CD14-positive monocyte (primary cell): ENCODE results near the gene MCMBP. TPM values are rescaled to one million over a fixed set of nuclear protein-coding genes. Genes with fewer than 3 reads are reported as not detected.
"Not testable (repeated sequence)": the region's sequence is repeated elsewhere in the genome, so short reads cannot be mapped to it uniquely, and the experiment has no call there.

Source experiments
- DNase-seq, 3 donors: peaks; one replicate each; pipeline ENCODE4 v3.0.0-alpha.2; 2011 to 2022
- H2AFZ ChIP-seq: 2 replicates; pipeline ENCODE4 v1.6.0; 2012; ENCODE audit warnings: mild to moderate bottlenecking, low read depth, low read length, inconsistent platforms; ENCODE audit not compliant: insufficient read depth, poor library complexity, severe bottlenecking
- H3K27ac ChIP-seq, 2 donors: 1 replicate in 1 of 2; 2 replicates in 1 of 2; pipeline ENCODE4 v1.5.1; 2012 to 2013; ENCODE audit warnings: low read length in 2 of 2, control low read depth in 1 of 2, inconsistent platforms in 1 of 2, low read depth in 1 of 2, mild to moderate bottlenecking in 1 of 2
- H3K27me3 ChIP-seq, 2 donors: one replicate each; pipeline versions ENCODE4 v1.6.0 to v1.6.1; 2011 to 2013; ENCODE audit warnings: low read length in 2 of 2; ENCODE audit not compliant: control insufficient read depth in 2 of 2, insufficient read depth in 2 of 2
- H3K36me3 ChIP-seq, 2 donors: replicated peaks in 1 of 2; 1 replicate in 1 of 2; 2 replicates in 1 of 2; pipeline versions ENCODE4 v1.5.1 to v1.6.1; 2012 to 2013; ENCODE audit warnings: low read length in 2 of 2, control low read depth in 1 of 2, inconsistent platforms in 1 of 2, mild to moderate bottlenecking in 1 of 2; ENCODE audit not compliant: insufficient read depth in 2 of 2, control insufficient read depth in 1 of 2
- H3K4me1 ChIP-seq, 2 donors: 1 replicate in 1 of 2; 2 replicates in 1 of 2; pipeline versions ENCODE4 v1.5.1 to v1.6.1; 2012 to 2013; ENCODE audit warnings: low read length in 2 of 2, control low read depth in 1 of 2, inconsistent platforms in 1 of 2, mild to moderate bottlenecking in 1 of 2, moderate library complexity in 1 of 2; ENCODE audit not compliant: insufficient read depth in 2 of 2, control insufficient read depth in 1 of 2
- H3K4me2 ChIP-seq: replicated peaks from 2 replicates; pipeline ENCODE3; 2012; ENCODE audit warnings: low read length, moderate library complexity, mild to moderate bottlenecking; ENCODE audit not compliant: poor library complexity, severe bottlenecking; ENCODE audit errors: extremely low read depth
- H3K4me3 ChIP-seq, 3 experiments: fragments of 200-600 bp in 1 of 3; sonication (generic) in 1 of 3; replicated peaks in 1 of 3; 1 replicate in 2 of 3; 2 replicates in 1 of 3; pipeline ENCODE4 v1.5.1; 2011 to 2013; ENCODE audit warnings: low read length in 3 of 3, mild to moderate bottlenecking in 3 of 3, control low read depth in 2 of 3, low read depth in 2 of 3, inconsistent platforms in 1 of 3, moderate library complexity in 1 of 3
- H3K79me2 ChIP-seq: 2 replicates; pipeline ENCODE4 v1.6.0; 2012; ENCODE audit warnings: mild to moderate bottlenecking, control low read depth, inconsistent platforms, low read length, moderate library complexity; ENCODE audit not compliant: insufficient read depth
- H3K9ac ChIP-seq: 2 replicates; pipeline ENCODE4 v1.6.0; 2017; ENCODE audit warnings: low read length, mild to moderate bottlenecking; ENCODE audit not compliant: insufficient read depth, poor library complexity, severe bottlenecking
- H3K9me3 ChIP-seq, 2 donors: replicated peaks in 1 of 2; 1 replicate in 1 of 2; 2 replicates in 1 of 2; pipeline versions ENCODE4 v1.5.1 to v1.6.1; 2012 to 2013; ENCODE audit warnings: low read length in 2 of 2, control low read depth in 1 of 2; ENCODE audit not compliant: control insufficient read depth in 1 of 2, insufficient read depth in 1 of 2
- H4K20me1 ChIP-seq: 2 replicates; pipeline ENCODE4 v1.6.0; 2012; ENCODE audit warnings: mild to moderate bottlenecking, low read length, control low read depth, moderate library complexity; ENCODE audit not compliant: insufficient read depth
- H3K27ac Mint-ChIP-seq, 7 donors: one replicate each; pipeline ENCODE4 v1.8.0; 2020; ENCODE audit warnings: mild to moderate bottlenecking in 7 of 7, mixed read lengths in 7 of 7, moderate library complexity in 6 of 7, inconsistent platforms in 2 of 7
- H3K27me3 Mint-ChIP-seq, 3 donors: one replicate each; pipeline ENCODE4 v1.8.0; 2021 to 2022; ENCODE audit warnings: low read depth in 3 of 3, mild to moderate bottlenecking in 3 of 3, mixed read lengths in 3 of 3, moderate library complexity in 3 of 3, inconsistent platforms in 1 of 3
- H3K36me3 Mint-ChIP-seq, 2 donors: one replicate each; pipeline ENCODE4 v1.8.0; 2020; ENCODE audit warnings: mixed read lengths in 2 of 2, inconsistent platforms in 1 of 2, mild to moderate bottlenecking in 1 of 2
- H3K4me1 Mint-ChIP-seq: one replicate; pipeline ENCODE4 v1.8.0; 2020; ENCODE audit warnings: mild to moderate bottlenecking, mixed read lengths
- H3K4me3 Mint-ChIP-seq, 2 donors: one replicate each; pipeline ENCODE4 v1.8.0; 2020; ENCODE audit warnings: mild to moderate bottlenecking in 2 of 2, mixed read lengths in 2 of 2, moderate library complexity in 1 of 2
- H3K9me3 Mint-ChIP-seq, 7 donors: one replicate each; pipeline ENCODE4 v1.8.0; 2020 to 2022; ENCODE audit warnings: mixed read lengths in 7 of 7, mild to moderate bottlenecking in 6 of 7, moderate library complexity in 6 of 7, inconsistent platforms in 2 of 7
- WGBS: methylation state at CpG from one replicate; pipeline ENCODE4 v1.1.5; 2013; ENCODE audit warnings: missing lambda C conversion rate; ENCODE audit not compliant: insufficient coverage; 5-methylcytosine and 5-hydroxymethylcytosine counted together
- intact Hi-C, 2 donors: fragments of 100-400 bp; cut with micrococcal nuclease; formaldehyde crosslinking; loops; one replicate each; pipeline versions ENCODE4 v1.15.0 to v1.15.1; 2023
- polyA plus RNA-seq, 3 donors: library from polyadenylated mRNA; depleted of rRNA in 1 of 3; unstranded in 2 of 3; stranded (reverse) in 1 of 3; fragments of 300-500 nt in 2 of 3; fragments of >200 nt in 1 of 3; fragmentation: Illumina TruSeq in 2 of 3; gene quantifications; 1 replicate in 2 of 3; 2 replicates in 1 of 3; pipeline ENCODE4 v1.2.3, GENCODE V29; 2012 to 2021
- TF ChIP-seq, protein P1 (sequence below): fragments of 200-600 bp; IDR thresholded peaks from one replicate; pipeline ENCODE4 v1.8.0; 2022; ENCODE audit warnings: antibody characterized with exemption, mild to moderate bottlenecking

MCMBP gene
- polyA plus RNA-seq, 3 donors: 40.3 to 96.7 (median 75.3) TPM

DNA sequence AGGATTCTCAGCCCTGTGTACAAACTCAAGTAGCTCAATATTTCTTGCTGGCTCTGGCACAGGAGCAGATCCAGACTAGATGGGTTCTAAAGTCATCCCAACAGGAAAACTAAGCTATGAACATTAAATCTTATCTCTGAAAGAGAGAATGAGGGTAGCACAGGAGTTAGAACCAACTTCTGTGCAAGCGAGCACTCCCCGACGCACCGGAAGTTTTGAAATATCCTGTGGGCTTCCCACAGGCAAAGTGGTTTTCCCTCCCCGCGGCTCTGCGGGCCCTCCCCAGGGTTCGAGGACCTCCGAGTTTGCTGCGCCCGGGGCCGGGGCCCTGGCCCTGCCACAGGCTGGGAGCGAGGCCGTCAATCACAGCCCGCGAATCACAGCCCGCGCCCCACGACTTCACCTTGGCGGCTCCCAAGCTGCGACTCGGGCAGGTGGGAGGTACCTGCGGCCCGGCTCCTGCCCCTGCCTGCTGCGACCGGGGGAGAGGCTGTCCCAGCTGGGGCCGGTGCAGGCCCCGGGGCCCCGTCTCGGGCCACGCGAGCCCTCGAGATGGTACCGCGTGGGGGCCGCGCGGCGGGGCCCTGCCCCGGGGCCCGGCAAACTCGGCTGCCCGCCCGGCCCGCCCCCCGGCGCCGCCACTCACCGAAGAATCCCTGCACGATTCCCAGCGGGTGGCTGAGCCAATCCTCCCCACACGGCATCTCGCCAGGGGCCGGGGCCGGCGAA is 598 bp downstream of the MCMBP start:
- Mint-ChIP-seq H3K9me3 (peaks cover 0 to 1% (median 0%) of the 10 kb centered on the region in 7 donors), H3K27ac (peak overlapping the region; percentile 49 to 78 (median 73)), H3K4me3 (peak overlapping the region; percentile 78 to 79), H3K36me3 (peaks cover 3 to 6% of the 10 kb centered on the region in 2 donors), H3K27me3 (no peaks in the 10 kb centered on the region), H3K4me1 (peaks cover 55% of the 10 kb centered on the region)
- H4K20me1 ChIP-seq: peaks cover 52% of the 10 kb centered on the region
- H3K27ac ChIP-seq: peak overlapping the region; percentile 58 to 89
- peak overlapping the region; percentile 76 for H3K9ac ChIP-seq
- H3K9me3 ChIP-seq: no peaks in the 10 kb centered on the region
- TF ChIP-seq, protein P1, sequence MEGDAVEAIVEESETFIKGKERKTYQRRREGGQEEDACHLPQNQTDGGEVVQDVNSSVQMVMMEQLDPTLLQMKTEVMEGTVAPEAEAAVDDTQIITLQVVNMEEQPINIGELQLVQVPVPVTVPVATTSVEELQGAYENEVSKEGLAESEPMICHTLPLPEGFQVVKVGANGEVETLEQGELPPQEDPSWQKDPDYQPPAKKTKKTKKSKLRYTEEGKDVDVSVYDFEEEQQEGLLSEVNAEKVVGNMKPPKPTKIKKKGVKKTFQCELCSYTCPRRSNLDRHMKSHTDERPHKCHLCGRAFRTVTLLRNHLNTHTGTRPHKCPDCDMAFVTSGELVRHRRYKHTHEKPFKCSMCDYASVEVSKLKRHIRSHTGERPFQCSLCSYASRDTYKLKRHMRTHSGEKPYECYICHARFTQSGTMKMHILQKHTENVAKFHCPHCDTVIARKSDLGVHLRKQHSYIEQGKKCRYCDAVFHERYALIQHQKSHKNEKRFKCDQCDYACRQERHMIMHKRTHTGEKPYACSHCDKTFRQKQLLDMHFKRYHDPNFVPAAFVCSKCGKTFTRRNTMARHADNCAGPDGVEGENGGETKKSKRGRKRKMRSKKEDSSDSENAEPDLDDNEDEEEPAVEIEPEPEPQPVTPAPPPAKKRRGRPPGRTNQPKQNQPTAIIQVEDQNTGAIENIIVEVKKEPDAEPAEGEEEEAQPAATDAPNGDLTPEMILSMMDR: no peak
- H3K4me1 ChIP-seq: peaks cover 38 to 58% of the 10 kb centered on the region in 2 donors
- peak in 2 of 3 donors; percentile 49 to 66 for DNase-seq
- intact Hi-C loops: loop anchor here (2.0 to 10.0 kb wide), 3 partner anchors 21 to 1527 kb away; partner anchors contain the start of genes TIAL1 (in 2 of the 2), FAM204A (in 1 of the 2) and SEC23IP (in 1 of the 2)
- peak overlapping the region; percentile 55 to 88 (median 87) for H3K4me3 ChIP-seq
- H2AFZ ChIP-seq: peak overlapping the region; percentile 96
- H3K79me2 ChIP-seq: peaks cover 57% of the 10 kb centered on the region
- no peaks in the 10 kb centered on the region for H3K36me3 ChIP-seq
- H3K27me3 ChIP-seq: no peaks in the 10 kb centered on the region
- whole genome bisulfite sequencing: under 1% methylated on average over 44 of the region's 56 CpGs
- H3K4me2 ChIP-seq: peak overlapping the region; percentile 94

DNA sequence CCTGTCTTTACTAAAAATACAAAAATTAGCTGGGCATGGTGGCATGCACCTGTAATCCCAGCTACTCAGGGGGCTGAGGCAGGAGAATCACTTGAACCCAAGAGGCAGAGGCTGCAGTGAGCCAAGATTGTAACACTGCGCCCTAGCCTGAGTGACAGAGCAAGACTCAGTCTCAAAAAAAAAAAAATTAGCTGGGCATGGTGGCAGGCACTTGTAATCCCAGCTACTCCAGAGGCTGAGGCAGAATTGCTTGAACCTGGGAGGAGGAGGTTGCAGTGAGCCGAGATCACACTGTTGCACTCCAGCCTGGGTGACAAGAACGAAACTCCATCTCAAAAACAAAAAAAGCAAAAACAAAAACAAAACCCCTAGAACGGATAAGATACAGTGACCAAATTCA is 3.2 kb downstream of the MCMBP start:
- H3K9me3 ChIP-seq, H3K27me3 Mint-ChIP-seq, H3K36me3 ChIP-seq, H3K4me2 ChIP-seq, H3K27ac ChIP-seq, H2AFZ ChIP-seq, H3K27me3 ChIP-seq, H3K9me3 Mint-ChIP-seq, intact Hi-C loops, H3K4me3 ChIP-seq, H3K9ac ChIP-seq, DNase-seq: not testable (repeated sequence)
- peaks cover 38 to 58% of the 10 kb centered on the region in 2 donors for H3K4me1 ChIP-seq
- Mint-ChIP-seq H3K36me3 (peaks cover 8 to 25% of the 10 kb centered on the region in 2 donors), H3K27ac (peak overlapping the region in 2 of 7 donors; percentile 30 to 75), H3K4me1 (peaks cover 66% of the 10 kb centered on the region), H3K4me3 (peak overlapping the region in 1 of 2 donors; percentile 4)
- WGBS: no CpG with 5 or more reads among the region's 4 CpGs
- H3K79me2 ChIP-seq: peaks cover 83% of the 10 kb centered on the region
- peaks cover 78% of the 10 kb centered on the region for H4K20me1 ChIP-seq
